ENCODE data around the gene BANF2.

BANF2 gene

GRCh38 chr20:17741220-17741619, 41.5 kb downstream of the BANF2 start:
- H3K27ac ChIP-seq, result no peak overlapping the region
- TF ChIP-seq ZFX (IDR thresholded peaks at IDR 0.05; ENCODE audit: borderline replicate concordance), result no peak
- TF ChIP-seq CTCF (IDR thresholded peaks at IDR 0.05), result no peak

- no peak for TF ChIP-seq ZFX (IDR thresholded peaks at IDR 0.05; ENCODE audit: borderline replicate concordance)
- H3K27ac ChIP-seq, result no peak overlapping the region
These were observed 43.0 kb downstream of the BANF2 start for GRCh38 chr20:17742731-17743130.

GRCh38 chr20:17743677-17744076, 43.9 kb downstream of the BANF2 start:
- no peak overlapping the region for H3K27ac ChIP-seq
- TF ChIP-seq ZFX (IDR thresholded peaks at IDR 0.05; ENCODE audit: borderline replicate concordance), result no peak
- no peak for TF ChIP-seq CTCF (IDR thresholded peaks at IDR 0.05)

- no peak overlapping the region for H3K27ac ChIP-seq
These were observed 47.7 kb downstream of the BANF2 start for GRCh38 chr20:17747431-17747846.

GRCh38 chr20:17748279-17748678, 48.5 kb downstream of the BANF2 start:
- TF ChIP-seq ZFX (IDR thresholded peaks at IDR 0.05; ENCODE audit: borderline replicate concordance) (no peak), CTCF (IDR thresholded peaks at IDR 0.05) (no peak)

More at GRCh38 chr20:17747431-17747846, 47.7 kb downstream of the BANF2 start:
- TF ChIP-seq CTCF (IDR thresholded peaks at IDR 0.05) (no peak), ZFX (IDR thresholded peaks at IDR 0.05; ENCODE audit: borderline replicate concordance) (no peak)

GRCh38 chr20:17749626-17749977, 49.8 kb downstream of the BANF2 start:
- H3K27ac ChIP-seq, result no peak overlapping the region
- TF ChIP-seq CTCF (IDR thresholded peaks at IDR 0.05) (no peak), ZFX (IDR thresholded peaks at IDR 0.05; ENCODE audit: borderline replicate concordance) (no peak)

More at GRCh38 chr20:17748279-17748678, 48.5 kb downstream of the BANF2 start:
- no peak overlapping the region for H3K27ac ChIP-seq

- no peak for TF ChIP-seq ZFX (IDR thresholded peaks at IDR 0.05; ENCODE audit: borderline replicate concordance)
- no peak for TF ChIP-seq CTCF (IDR thresholded peaks at IDR 0.05)
- H3K27ac ChIP-seq, result no peak overlapping the region
These were observed 50.4 kb downstream of the BANF2 start for GRCh38 chr20:17749978-17750721.

- H3K27ac ChIP-seq, result no peak overlapping the region
- TF ChIP-seq ZFX (IDR thresholded peaks at IDR 0.05; ENCODE audit: borderline replicate concordance) (no peak), CTCF (IDR thresholded peaks at IDR 0.05) (no peak)
These were observed 50.9 kb downstream of the BANF2 start for GRCh38 chr20:17750722-17751045.

Data from 22Rv1 (cell line).